Small intestine (tissue), 7 donors: ENCODE results near the gene LRPPRC. TPM values are rescaled to one million over a fixed set of nuclear protein-coding genes. Genes with fewer than 3 reads are reported as not detected.

Experiments
- DNase-seq, 2 donors: peaks; one replicate each; pipeline versions ENCODE4 v3.0.0 to v3.0.0-alpha.2; 2013
- FAIRE-seq: peaks from 2 replicates; lab custom pipeline; 2012; peaks lifted over from hg19 to GRCh38; lab: Jason Lieb, UNC
- H3K27ac ChIP-seq, 3 donors: one replicate each; pipeline ENCODE4 v1.5.1; 2013; ENCODE audit warnings: low read length in 2 of 3, mild to moderate bottlenecking in 2 of 3, control low read depth in 1 of 3, inconsistent platforms in 1 of 3, low read depth in 1 of 3, moderate library complexity in 1 of 3
- H3K27me3 ChIP-seq, 3 donors: one replicate each; pipeline ENCODE4 v1.6.1; 2013; ENCODE audit warnings: low read length in 3 of 3, inconsistent platforms in 1 of 3; ENCODE audit not compliant: control insufficient read depth in 3 of 3, insufficient read depth in 3 of 3
- H3K36me3 ChIP-seq, 3 donors: one replicate each; pipeline ENCODE4 v1.6.1; 2013; ENCODE audit warnings: low read length in 3 of 3, inconsistent platforms in 1 of 3, low read depth in 1 of 3, mild to moderate bottlenecking in 1 of 3, moderate library complexity in 1 of 3; ENCODE audit not compliant: control insufficient read depth in 3 of 3, insufficient read depth in 2 of 3
- H3K4me1 ChIP-seq, 3 donors: one replicate each; pipeline ENCODE4 v1.6.1; 2013; ENCODE audit warnings: low read length in 2 of 3, inconsistent platforms in 1 of 3, low read depth in 1 of 3, mild to moderate bottlenecking in 1 of 3, moderate library complexity in 1 of 3; ENCODE audit not compliant: control insufficient read depth in 3 of 3, insufficient read depth in 2 of 3
- H3K4me3 ChIP-seq, 3 donors: one replicate each; pipeline ENCODE4 v1.5.1; 2013; ENCODE audit warnings: low read length in 3 of 3, control low read depth in 1 of 3, inconsistent platforms in 1 of 3, low read depth in 1 of 3, mild to moderate bottlenecking in 1 of 3, moderate library complexity in 1 of 3
- H3K9me3 ChIP-seq, 2 donors: one replicate each; pipeline ENCODE4 v1.6.1; 2013; ENCODE audit warnings: low read depth in 1 of 2, low read length in 1 of 2; ENCODE audit not compliant: control insufficient read depth in 2 of 2, insufficient read depth in 1 of 2
- WGBS, 3 donors: extraction: QIAGEN DNeasy Blood & Tissue Kit; methylation state at CpG; one replicate each; pipeline ENCODE4 v1.1.7; 2013; 5-methylcytosine and 5-hydroxymethylcytosine counted together
- polyA plus RNA-seq, 4 donors: library from polyadenylated mRNA; stranded (reverse) in 3 of 4; unstranded in 1 of 4; fragments of 200-250 nt in 3 of 4; fragments of 120-200 nt in 1 of 4; gene quantifications; one replicate each; pipeline versions ENCODE4 v1.2.1 to v1.2.3, GENCODE V29; 2013
- donor health status: healthy with polysubstance abuse.
- donor health status: control.
- donor health status: control.
- donor health status: Bipolar disorder and iron deficiency.
- donor health status: healthy.

LRPPRC gene
- polyA plus RNA-seq, 4 donors = 19.5 to 88.0 (median 41.1) TPM

DNA sequence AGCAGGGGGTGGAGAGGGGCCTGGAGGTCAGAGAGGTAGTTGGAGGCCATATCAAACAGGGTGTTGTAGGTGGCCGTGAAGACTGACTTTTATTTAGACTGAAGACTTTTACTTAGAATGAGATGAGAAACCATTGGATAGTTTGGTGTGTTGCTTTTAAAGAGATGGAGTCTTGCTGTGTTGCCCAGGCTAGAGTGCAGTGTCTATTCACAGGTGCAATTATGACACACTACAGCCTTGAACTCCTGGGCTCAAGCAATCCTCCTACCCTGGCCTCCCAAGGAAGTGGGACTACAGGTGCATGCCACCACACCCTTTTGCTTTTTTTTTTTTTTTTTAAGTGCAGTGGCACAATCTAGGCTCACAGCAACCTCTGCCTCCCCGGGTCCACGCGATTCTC lies 2.5 kb upstream of the LRPPRC start:
- no peak overlapping the region for H3K4me3 ChIP-seq
- H3K9me3 ChIP-seq = no peaks in the 10 kb centered on the region
- H3K27me3 ChIP-seq = peaks cover 0 to 10% (median 0%) of the 10 kb centered on the region in 3 donors
- peaks cover 0 to 14% (median 9%) of the 10 kb centered on the region in 3 donors for H3K4me1 ChIP-seq
- no peak for FAIRE-seq
- DNase-seq = no peak
- WGBS, 3 donors = 82 to 91% (median 83%) methylated on average over 4 of the region's 4 CpGs
- no peak overlapping the region for H3K27ac ChIP-seq
- no peaks in the 10 kb centered on the region for H3K36me3 ChIP-seq

DNA sequence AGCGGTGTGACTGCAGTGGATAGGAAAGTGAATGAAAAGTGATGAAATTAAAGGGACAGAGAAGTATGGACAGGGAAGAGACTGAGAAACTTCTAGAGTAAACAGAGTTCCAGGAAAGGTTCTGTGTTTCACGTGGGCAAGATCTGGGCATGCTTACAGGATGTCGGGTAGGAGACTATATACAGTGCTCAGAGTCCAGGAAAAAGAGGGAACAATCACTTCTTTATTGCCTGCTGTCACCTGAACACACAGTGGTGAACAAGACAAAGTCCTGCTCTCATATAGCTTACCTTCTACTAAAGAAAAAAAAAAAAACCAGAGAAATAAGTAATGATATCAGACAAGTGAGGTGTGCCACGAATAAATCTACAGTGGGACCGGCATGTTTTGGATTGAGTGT lies 2.4 kb downstream of the LRPPRC start:
- FAIRE-seq = no peak

DNA sequence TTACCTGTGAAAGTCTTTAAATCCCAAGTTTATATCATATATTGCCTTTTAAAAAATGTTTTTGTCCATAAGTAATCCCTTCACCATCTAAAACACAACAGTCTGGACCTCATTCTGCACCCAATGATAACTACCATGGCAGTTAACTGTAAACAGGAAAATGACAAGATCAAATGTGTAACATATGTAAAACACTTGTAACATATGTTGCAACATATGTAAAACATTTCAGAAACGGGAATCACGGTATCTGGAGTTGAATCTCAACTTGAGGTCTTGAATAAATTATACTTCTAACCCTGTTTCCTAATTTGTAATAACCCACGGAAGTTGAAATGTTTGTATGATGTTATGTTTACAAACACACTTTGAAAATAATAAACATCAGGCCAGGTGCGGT lies 6.2 kb downstream of the LRPPRC start:
- Histone ChIP-seq H3K27ac (no peak overlapping the region), H3K4me3 (no peak overlapping the region), H3K36me3 (peaks cover 0 to 22% (median 0%) of the 10 kb centered on the region in 3 donors), H3K27me3 (no peaks in the 10 kb centered on the region), H3K9me3 (no peaks in the 10 kb centered on the region), H3K4me1 (peaks cover 0 to 9% (median 8%) of the 10 kb centered on the region in 3 donors)
- FAIRE-seq (no peak), DNase-seq (no peak)
- WGBS, 3 donors = 73 to 85% (median 84%) methylated on average over 4 of the region's 4 CpGs

More for the DNA sequence above, 2.4 kb downstream of the LRPPRC start:
- no peaks in the 10 kb centered on the region for H3K9me3 ChIP-seq
- H3K4me3 ChIP-seq = no peak overlapping the region
- WGBS, 3 donors = 65 to 72% (median 71%) methylated on average over 5 of the region's 5 CpGs
- peak in 1 of 2 donors; percentile 9 for DNase-seq
- peaks cover 0 to 14% (median 11%) of the 10 kb centered on the region in 3 donors for H3K4me1 ChIP-seq
- no peak overlapping the region for H3K27ac ChIP-seq
- H3K36me3 ChIP-seq = peaks cover 0 to 16% (median 0%) of the 10 kb centered on the region in 3 donors
- no peaks in the 10 kb centered on the region for H3K27me3 ChIP-seq

DNA sequence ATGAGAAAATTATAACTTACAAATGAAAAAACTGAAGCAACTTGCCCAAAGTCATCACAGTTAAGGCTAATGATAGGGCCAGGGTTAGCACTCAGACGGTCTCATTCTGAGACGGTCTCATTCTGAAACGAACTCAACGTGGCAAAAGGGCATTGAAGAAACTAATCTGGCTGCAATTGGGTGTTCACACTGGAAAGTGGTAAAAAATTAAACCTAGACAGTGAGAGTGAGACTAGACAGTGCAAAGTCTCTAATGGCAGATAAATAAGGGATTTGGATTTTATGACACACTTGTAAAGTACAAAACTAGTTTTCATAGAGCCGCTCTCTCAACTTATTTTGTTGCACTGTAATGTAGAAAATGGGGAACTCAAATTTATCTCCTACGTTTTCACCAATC lies 9.2 kb downstream of the LRPPRC start:
- no peaks in the 10 kb centered on the region for H3K9me3 ChIP-seq
- no peaks in the 10 kb centered on the region for H3K27me3 ChIP-seq
- H3K4me3 ChIP-seq = no peak overlapping the region
- peaks cover 0 to 24% (median 0%) of the 10 kb centered on the region in 3 donors for H3K36me3 ChIP-seq
- FAIRE-seq (no peak), DNase-seq (peak in 1 of 2 donors; percentile 37)
- no peak overlapping the region for H3K27ac ChIP-seq
- WGBS, 3 donors = 72 to 77% (median 72%) methylated on average over 6 of the region's 6 CpGs
- H3K4me1 ChIP-seq = no peaks in the 10 kb centered on the region

DNA sequence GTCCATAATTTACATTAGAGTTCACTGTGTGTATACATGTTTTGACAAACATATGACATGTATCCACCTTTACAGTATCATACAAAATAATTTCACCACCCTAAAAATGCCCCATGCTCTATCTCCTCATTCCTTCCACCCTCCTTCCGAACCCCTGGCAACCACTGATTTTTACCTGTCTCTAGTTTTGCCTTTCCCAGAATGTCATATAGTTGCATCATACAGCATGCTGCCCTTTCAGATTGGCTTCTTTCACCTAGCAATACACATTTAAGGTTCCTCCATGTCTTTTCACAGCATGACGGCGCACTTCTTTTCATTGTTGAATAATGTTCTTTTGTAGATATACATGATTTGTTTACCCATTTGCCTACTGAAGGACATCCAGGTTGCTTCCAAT lies 10.4 kb downstream of the LRPPRC start:
- Histone ChIP-seq H3K27me3 (no peaks in the 10 kb centered on the region), H3K36me3 (peaks cover 0 to 24% (median 0%) of the 10 kb centered on the region in 3 donors), H3K4me3 (no peak overlapping the region), H3K9me3 (no peaks in the 10 kb centered on the region), H3K27ac (no peak overlapping the region), H3K4me1 (no peaks in the 10 kb centered on the region)
- FAIRE-seq (no peak), DNase-seq (no peak)
- WGBS, 3 donors = 97 to 99% (median 98%) methylated on average over 3 of the region's 3 CpGs

DNA sequence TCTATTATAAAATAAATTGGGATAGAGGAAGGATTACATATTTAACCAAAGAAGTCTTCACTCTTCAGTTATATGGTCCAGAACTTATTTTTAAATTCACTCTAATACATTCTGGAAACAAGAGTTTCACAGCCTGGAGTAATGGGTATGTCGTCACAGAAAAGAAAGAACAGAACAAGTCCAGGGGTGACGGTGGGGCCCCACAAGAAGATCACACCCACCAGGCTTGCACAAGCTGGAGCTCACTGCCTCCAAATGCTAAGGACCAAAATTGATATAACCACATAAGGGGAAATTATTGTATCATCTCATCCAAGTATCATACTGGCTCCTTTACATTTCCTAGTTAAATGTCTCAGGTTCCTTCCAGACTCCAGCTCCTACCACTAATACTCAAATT lies 11.3 kb downstream of the LRPPRC start:
- Histone ChIP-seq H3K4me1 (no peaks in the 10 kb centered on the region), H3K36me3 (peaks cover 0 to 24% (median 1%) of the 10 kb centered on the region in 3 donors), H3K9me3 (no peaks in the 10 kb centered on the region), H3K4me3 (no peak overlapping the region), H3K27me3 (no peaks in the 10 kb centered on the region), H3K27ac (no peak overlapping the region)
- DNase-seq (no peak), FAIRE-seq (no peak)
- 80 to 94% (median 87%) methylated on average over 2 of the region's 2 CpGs for WGBS, 3 donors

DNA sequence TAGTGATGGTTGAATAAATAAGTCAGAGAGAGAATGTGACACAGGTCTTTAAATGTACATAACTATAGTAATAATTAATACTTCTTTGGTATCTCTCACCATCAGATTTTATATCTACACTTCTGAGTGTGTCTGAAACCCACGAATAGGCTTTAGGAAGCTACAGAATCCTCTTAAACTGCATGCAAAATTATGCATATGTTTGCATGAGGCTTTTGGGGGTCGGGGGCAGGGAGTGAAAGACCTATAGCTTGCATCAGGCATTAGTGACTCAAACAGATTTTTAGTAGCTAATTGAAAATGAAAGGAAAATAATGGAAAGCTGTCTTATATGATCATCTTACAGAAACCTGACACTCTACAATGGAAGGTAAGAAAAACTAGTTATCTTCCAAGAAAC lies 14.9 kb downstream of the LRPPRC start:
- no peak overlapping the region for H3K27ac ChIP-seq
- no peak for FAIRE-seq
- 81 to 89% (median 87%) methylated on average over 2 of the region's 2 CpGs for WGBS, 3 donors
- H3K27me3 ChIP-seq = no peaks in the 10 kb centered on the region
- H3K4me3 ChIP-seq = no peak overlapping the region
- H3K4me1 ChIP-seq = no peaks in the 10 kb centered on the region
- no peaks in the 10 kb centered on the region for H3K9me3 ChIP-seq
- DNase-seq = no peak
- H3K36me3 ChIP-seq = peaks cover 0 to 13% (median 6%) of the 10 kb centered on the region in 3 donors

DNA sequence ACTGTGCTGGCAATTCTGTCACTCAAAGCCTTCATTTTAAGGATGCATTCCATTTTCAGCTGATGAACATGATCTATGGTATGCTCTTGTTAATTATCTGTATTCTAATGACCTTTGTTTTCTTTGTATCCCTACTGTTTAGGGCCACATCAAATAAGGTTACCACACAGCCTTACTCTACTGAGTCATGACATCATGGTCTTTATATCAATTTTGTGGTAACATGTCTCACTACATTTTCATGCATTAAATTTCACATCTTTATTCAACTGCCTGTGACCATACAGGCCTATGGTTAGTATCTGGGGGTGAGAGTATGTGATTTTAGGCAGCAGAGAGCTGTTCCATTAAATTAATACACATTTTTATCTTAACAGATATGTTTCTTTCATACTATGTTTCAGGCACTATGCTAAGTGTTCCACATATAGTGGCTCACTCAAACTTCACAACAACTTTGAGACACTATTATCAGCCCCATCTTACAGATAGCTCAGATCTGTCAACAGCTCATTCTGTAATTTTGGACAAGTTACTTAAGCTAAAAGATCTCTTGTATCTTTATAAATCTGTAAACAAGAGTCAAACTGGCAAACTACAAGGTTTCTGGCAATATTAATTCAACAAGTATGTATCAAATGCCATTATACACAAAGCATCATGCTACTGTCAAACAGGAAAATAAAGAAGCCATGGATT lies 18.0 kb downstream of the LRPPRC start:
- no peak overlapping the region for H3K27ac ChIP-seq
- no peaks in the 10 kb centered on the region for H3K9me3 ChIP-seq
- H3K27me3 ChIP-seq = no peaks in the 10 kb centered on the region
- no peak overlapping the region for H3K4me3 ChIP-seq
- H3K36me3 ChIP-seq = peaks cover 2 to 17% (median 16%) of the 10 kb centered on the region in 3 donors
- no peak for FAIRE-seq
- no peak for DNase-seq
- H3K4me1 ChIP-seq = no peaks in the 10 kb centered on the region

DNA sequence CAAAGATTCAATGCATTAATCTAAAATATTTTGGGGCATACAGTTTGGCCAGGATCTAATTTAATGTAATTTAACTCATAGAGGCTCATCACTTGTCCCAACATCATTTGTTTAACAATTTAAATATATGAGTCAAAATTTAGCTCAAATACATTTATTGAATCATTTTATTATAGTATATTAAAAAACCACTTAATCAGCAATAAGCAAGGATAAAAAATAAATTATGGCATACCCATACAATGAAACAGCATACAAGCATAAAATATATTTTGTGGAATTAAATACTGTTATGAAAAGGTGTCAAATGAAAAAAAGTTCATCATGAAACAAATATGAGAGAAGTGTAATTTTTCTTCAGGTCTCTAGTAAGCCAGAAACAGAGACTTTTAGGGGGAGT lies 34.9 kb downstream of the LRPPRC start:
- no peak for DNase-seq
- H3K4me3 ChIP-seq = no peak overlapping the region

More for the DNA sequence above, 34.9 kb downstream of the LRPPRC start:
- H3K9me3 ChIP-seq = no peaks in the 10 kb centered on the region
- H3K36me3 ChIP-seq = peaks cover 7 to 22% (median 11%) of the 10 kb centered on the region in 3 donors
- no peaks in the 10 kb centered on the region for H3K27me3 ChIP-seq
- no peak for FAIRE-seq
- no peak overlapping the region for H3K27ac ChIP-seq
- no peaks in the 10 kb centered on the region for H3K4me1 ChIP-seq
